Measurements from ENCODE around the gene CPEB4.

Gene CPEB4

DNA sequence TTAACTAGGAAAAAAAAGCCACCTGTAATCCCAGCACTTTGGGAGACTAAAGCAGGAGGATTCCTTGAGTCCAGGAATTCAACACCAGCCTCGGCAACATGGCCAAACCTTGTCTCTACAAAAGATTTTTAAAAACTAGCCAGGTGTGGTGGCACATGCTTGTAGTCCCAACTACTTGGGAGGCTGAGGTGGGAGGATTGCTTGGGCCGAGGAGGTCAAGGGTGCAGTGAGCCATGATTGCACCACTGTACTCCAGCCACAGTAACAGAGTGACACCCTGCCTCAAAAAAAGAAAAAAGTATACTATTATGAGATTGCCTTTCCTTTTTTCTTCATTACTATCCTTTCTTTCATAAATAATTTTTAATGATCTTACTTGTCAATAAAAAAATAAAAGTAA is 45.8 kb downstream of the CPEB4 start:
- no peak overlapping the region for H3K4me3 ChIP-seq (ENCODE audit: low read length in 2 of 2)
- H3K9me3 ChIP-seq (ENCODE audit: control insufficient read depth in 2 of 2, low read length in 2 of 2): no peaks in the 10 kb centered on the region
- H3K9ac ChIP-seq (ENCODE audit: low read length in 2 of 2): no peak overlapping the region
- H3K27me3 ChIP-seq (ENCODE audit: control insufficient read depth in 1 of 2, insufficient read depth in 2 of 2, low read length in 2 of 2): no peaks in the 10 kb centered on the region
- H3K36me3 ChIP-seq (ENCODE audit: control insufficient read depth in 2 of 2, insufficient read depth in 2 of 2, low read length in 2 of 2): no peaks in the 10 kb centered on the region
- no peaks in the 10 kb centered on the region for H3K4me1 ChIP-seq (ENCODE audit: control insufficient read depth, insufficient read depth, low read length)
- H3K27ac ChIP-seq (ENCODE audit: low read length): no peak overlapping the region

- no peak overlapping the region for H3K27ac ChIP-seq (ENCODE audit: low read length)
- H3K9me3 ChIP-seq (ENCODE audit: control insufficient read depth in 2 of 2, low read length in 2 of 2): no peaks in the 10 kb centered on the region
- H3K36me3 ChIP-seq (ENCODE audit: control insufficient read depth in 2 of 2, insufficient read depth in 2 of 2, low read length in 2 of 2): no peaks in the 10 kb centered on the region
- no peaks in the 10 kb centered on the region for H3K4me1 ChIP-seq (ENCODE audit: control insufficient read depth, insufficient read depth, low read length)
- no peak overlapping the region for H3K4me3 ChIP-seq (ENCODE audit: low read length in 2 of 2)
- no peak overlapping the region for H3K9ac ChIP-seq (ENCODE audit: low read length in 2 of 2)
- H3K27me3 ChIP-seq (ENCODE audit: control insufficient read depth in 1 of 2, insufficient read depth in 2 of 2, low read length in 2 of 2): no peaks in the 10 kb centered on the region
Observed at GRCh38 chr5:173935396-173935795, 47.2 kb downstream of the CPEB4 start.

- Histone ChIP-seq H3K27me3 (ENCODE audit: control insufficient read depth in 1 of 2, insufficient read depth in 2 of 2, low read length in 2 of 2) (no peaks in the 10 kb centered on the region), H3K36me3 (ENCODE audit: control insufficient read depth in 2 of 2, insufficient read depth in 2 of 2, low read length in 2 of 2) (peaks cover 5% of the 10 kb centered on the region in 2 donors), H3K27ac (ENCODE audit: low read length) (no peak overlapping the region), H3K9ac (ENCODE audit: low read length in 2 of 2) (no peak overlapping the region), H3K4me1 (ENCODE audit: control insufficient read depth, insufficient read depth, low read length) (peaks cover 11% of the 10 kb centered on the region), H3K4me3 (ENCODE audit: low read length in 2 of 2) (no peak overlapping the region), H3K9me3 (ENCODE audit: control insufficient read depth in 2 of 2, low read length in 2 of 2) (no peaks in the 10 kb centered on the region)
Observed at GRCh38 chr5:173940269-173940668, 52.1 kb downstream of the CPEB4 start.

DNA sequence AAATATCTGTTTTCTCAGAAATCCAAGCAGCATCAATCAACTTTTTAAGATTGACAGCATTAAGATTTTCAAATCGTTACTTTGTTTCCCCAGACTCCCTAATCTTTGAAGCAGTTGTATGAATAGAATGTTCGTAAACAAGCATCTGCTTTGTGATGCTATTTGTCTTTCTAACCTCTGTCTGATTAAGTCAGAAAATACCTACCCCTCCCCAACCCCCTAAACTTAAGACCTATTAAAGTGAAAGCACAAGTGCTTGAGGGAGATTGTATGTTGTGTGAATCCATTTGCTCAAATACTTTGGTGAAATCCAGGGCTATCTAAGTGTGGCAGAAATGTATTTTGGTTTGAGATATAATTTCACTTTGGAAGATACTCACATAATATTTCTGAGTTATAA is 53.0 kb downstream of the CPEB4 start:
- Histone ChIP-seq H3K9me3 (ENCODE audit: control insufficient read depth in 2 of 2, low read length in 2 of 2) (no peaks in the 10 kb centered on the region), H3K4me3 (ENCODE audit: low read length in 2 of 2) (no peak overlapping the region), H3K9ac (ENCODE audit: low read length in 2 of 2) (no peak overlapping the region), H3K36me3 (ENCODE audit: control insufficient read depth in 2 of 2, insufficient read depth in 2 of 2, low read length in 2 of 2) (peaks cover 5 to 6% of the 10 kb centered on the region in 2 donors), H3K4me1 (ENCODE audit: control insufficient read depth, insufficient read depth, low read length) (peaks cover 11% of the 10 kb centered on the region), H3K27me3 (ENCODE audit: control insufficient read depth in 1 of 2, insufficient read depth in 2 of 2, low read length in 2 of 2) (no peaks in the 10 kb centered on the region), H3K27ac (ENCODE audit: low read length) (no peak overlapping the region)

- Histone ChIP-seq H3K36me3 (ENCODE audit: control insufficient read depth in 2 of 2, insufficient read depth in 2 of 2, low read length in 2 of 2) (peaks cover 10 to 14% of the 10 kb centered on the region in 2 donors), H3K27me3 (ENCODE audit: control insufficient read depth in 1 of 2, insufficient read depth in 2 of 2, low read length in 2 of 2) (no peaks in the 10 kb centered on the region), H3K4me3 (ENCODE audit: low read length in 2 of 2) (no peak overlapping the region), H3K4me1 (ENCODE audit: control insufficient read depth, insufficient read depth, low read length) (peaks cover 11% of the 10 kb centered on the region), H3K27ac (ENCODE audit: low read length) (no peak overlapping the region), H3K9ac (ENCODE audit: low read length in 2 of 2) (no peak overlapping the region), H3K9me3 (ENCODE audit: control insufficient read depth in 2 of 2, low read length in 2 of 2) (no peaks in the 10 kb centered on the region)
Observed at GRCh38 chr5:173941758-173942401, 53.7 kb downstream of the CPEB4 start.

DNA sequence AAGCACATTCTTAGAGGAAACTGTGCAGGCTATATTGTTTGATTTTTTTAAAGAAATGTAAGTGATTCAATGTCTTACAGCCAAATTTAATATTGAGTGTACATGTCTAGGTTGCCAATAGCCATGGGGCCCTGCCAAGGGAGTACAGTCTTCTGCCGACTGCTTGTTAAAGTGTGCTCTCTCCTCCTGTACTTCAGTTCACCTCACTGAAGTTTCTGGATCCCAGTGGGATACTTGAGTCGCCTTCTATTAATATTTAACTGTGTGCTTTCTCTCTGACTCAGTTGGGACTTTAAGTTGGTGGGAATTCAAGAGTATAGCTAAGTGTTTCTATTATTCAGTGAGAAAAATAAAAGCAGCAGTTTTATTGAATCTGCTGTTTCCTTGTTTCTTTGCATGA is 56.4 kb downstream of the CPEB4 start:
- Histone ChIP-seq H3K36me3 (ENCODE audit: control insufficient read depth in 2 of 2, insufficient read depth in 2 of 2, low read length in 2 of 2) (peaks cover 18 to 19% of the 10 kb centered on the region in 2 donors), H3K4me3 (ENCODE audit: low read length in 2 of 2) (no peak overlapping the region), H3K27me3 (ENCODE audit: control insufficient read depth in 1 of 2, insufficient read depth in 2 of 2, low read length in 2 of 2) (no peaks in the 10 kb centered on the region), H3K4me1 (ENCODE audit: control insufficient read depth, insufficient read depth, low read length) (peaks cover 11% of the 10 kb centered on the region), H3K9me3 (ENCODE audit: control insufficient read depth in 2 of 2, low read length in 2 of 2) (no peaks in the 10 kb centered on the region), H3K9ac (ENCODE audit: low read length in 2 of 2) (no peak overlapping the region), H3K27ac (ENCODE audit: low read length) (no peak overlapping the region)

GRCh38 chr5:173945160-173945559 is 57.0 kb downstream of the CPEB4 start:
- Histone ChIP-seq H3K27ac (ENCODE audit: low read length) (no peak overlapping the region), H3K4me1 (ENCODE audit: control insufficient read depth, insufficient read depth, low read length) (peaks cover 11% of the 10 kb centered on the region), H3K9ac (ENCODE audit: low read length in 2 of 2) (no peak overlapping the region), H3K9me3 (ENCODE audit: control insufficient read depth in 2 of 2, low read length in 2 of 2) (no peaks in the 10 kb centered on the region), H3K27me3 (ENCODE audit: control insufficient read depth in 1 of 2, insufficient read depth in 2 of 2, low read length in 2 of 2) (no peaks in the 10 kb centered on the region), H3K36me3 (ENCODE audit: control insufficient read depth in 2 of 2, insufficient read depth in 2 of 2, low read length in 2 of 2) (peaks cover 18 to 23% of the 10 kb centered on the region in 2 donors), H3K4me3 (ENCODE audit: low read length in 2 of 2) (no peak overlapping the region)

DNA sequence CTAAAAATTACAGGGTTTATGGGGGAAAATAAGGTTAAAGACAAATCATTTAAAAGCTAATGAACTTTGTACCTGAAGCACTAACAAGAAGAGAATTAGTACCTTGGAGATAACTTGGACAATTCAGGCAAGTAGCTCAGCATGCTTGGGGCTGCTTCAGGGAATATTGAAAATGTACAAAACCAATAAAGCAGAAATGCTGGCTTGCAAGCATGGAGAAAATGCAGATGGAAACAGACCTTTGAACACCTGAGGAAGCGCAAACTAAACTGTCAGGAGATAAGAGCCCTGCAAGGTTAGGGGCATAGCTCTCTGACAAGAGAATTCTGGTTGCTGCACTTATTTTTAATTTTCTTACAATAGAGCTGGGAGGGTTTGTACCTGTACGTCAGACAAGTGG is 58.2 kb downstream of the CPEB4 start:
- H3K27me3 ChIP-seq (ENCODE audit: control insufficient read depth in 1 of 2, insufficient read depth in 2 of 2, low read length in 2 of 2): no peaks in the 10 kb centered on the region
- no peaks in the 10 kb centered on the region for H3K9me3 ChIP-seq (ENCODE audit: control insufficient read depth in 2 of 2, low read length in 2 of 2)
- no peak overlapping the region for H3K9ac ChIP-seq (ENCODE audit: low read length in 2 of 2)
- no peak overlapping the region for H3K27ac ChIP-seq (ENCODE audit: low read length)
- H3K4me3 ChIP-seq (ENCODE audit: low read length in 2 of 2): no peak overlapping the region
- H3K36me3 ChIP-seq (ENCODE audit: control insufficient read depth in 2 of 2, insufficient read depth in 2 of 2, low read length in 2 of 2): peaks cover 22 to 26% of the 10 kb centered on the region in 2 donors
- peaks cover 11% of the 10 kb centered on the region for H3K4me1 ChIP-seq (ENCODE audit: control insufficient read depth, insufficient read depth, low read length)

GRCh38 chr5:173950829-173951228 is 62.7 kb downstream of the CPEB4 start:
- peaks cover 7% of the 10 kb centered on the region for H3K4me1 ChIP-seq (ENCODE audit: control insufficient read depth, insufficient read depth, low read length)
- H3K27ac ChIP-seq (ENCODE audit: low read length): no peak overlapping the region
- H3K9me3 ChIP-seq (ENCODE audit: control insufficient read depth in 2 of 2, low read length in 2 of 2): no peaks in the 10 kb centered on the region
- no peak overlapping the region for H3K4me3 ChIP-seq (ENCODE audit: low read length in 2 of 2)
- peaks cover 27 to 49% of the 10 kb centered on the region in 2 donors for H3K36me3 ChIP-seq (ENCODE audit: control insufficient read depth in 2 of 2, insufficient read depth in 2 of 2, low read length in 2 of 2)
- no peak overlapping the region for H3K9ac ChIP-seq (ENCODE audit: low read length in 2 of 2)
- H3K27me3 ChIP-seq (ENCODE audit: control insufficient read depth in 1 of 2, insufficient read depth in 2 of 2, low read length in 2 of 2): no peaks in the 10 kb centered on the region

DNA sequence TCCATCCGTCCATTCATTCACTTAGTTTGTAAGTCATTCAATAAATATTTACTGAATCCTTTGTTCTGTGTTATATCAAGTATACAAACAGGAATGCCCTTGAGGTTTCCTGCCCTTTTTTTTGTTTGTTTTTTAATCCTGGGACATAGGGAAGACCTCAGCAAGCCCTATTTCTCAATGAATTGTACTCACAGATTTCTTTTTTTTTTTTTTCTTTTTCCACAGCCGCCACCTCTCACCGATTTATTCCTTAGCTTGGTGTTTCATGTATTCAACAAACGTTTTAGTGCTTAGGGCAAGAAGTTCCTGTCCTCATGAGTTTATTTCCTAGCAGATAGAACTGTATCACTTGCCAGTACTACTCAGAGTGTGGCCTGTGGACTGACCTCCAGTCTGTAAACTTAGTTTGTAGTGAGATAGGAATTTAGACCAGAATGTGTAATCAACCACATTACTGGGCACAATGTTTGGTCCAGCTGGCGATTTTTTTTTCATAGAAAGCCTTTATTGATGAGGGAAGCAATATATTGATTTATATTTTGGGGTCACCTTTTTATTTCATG is 65.5 kb downstream of the CPEB4 start:
- Histone ChIP-seq H3K9ac (ENCODE audit: low read length in 2 of 2) (no peak overlapping the region), H3K36me3 (ENCODE audit: control insufficient read depth in 2 of 2, insufficient read depth in 2 of 2, low read length in 2 of 2) (peaks cover 21 to 37% of the 10 kb centered on the region in 2 donors), H3K27ac (ENCODE audit: low read length) (no peak overlapping the region), H3K27me3 (ENCODE audit: control insufficient read depth in 1 of 2, insufficient read depth in 2 of 2, low read length in 2 of 2) (no peaks in the 10 kb centered on the region), H3K4me1 (ENCODE audit: control insufficient read depth, insufficient read depth, low read length) (peaks cover 7% of the 10 kb centered on the region), H3K9me3 (ENCODE audit: control insufficient read depth in 2 of 2, low read length in 2 of 2) (no peaks in the 10 kb centered on the region), H3K4me3 (ENCODE audit: low read length in 2 of 2) (no peak overlapping the region)

Measured in stomach smooth muscle (tissue), 2 donors.